ENCODE data around the gene PRLR. TPM values are rescaled to one million over a fixed set of nuclear protein-coding genes. Genes with fewer than 3 reads are reported as not detected.

Gene PRLR
- total and polyA plus RNA-seq, 4 donors = 3.5 to 44.5 (median 14.3) TPM

- no peaks in the 10 kb centered on the region for H3K9me3 ChIP-seq (ENCODE audit: control insufficient read depth in 4 of 4, low read length in 3 of 4)
- no peaks in the 10 kb centered on the region for H3K27me3 ChIP-seq (ENCODE audit: control insufficient read depth in 4 of 4, insufficient read depth in 4 of 4, low read length in 3 of 4)
- H3K36me3 ChIP-seq (ENCODE audit: control insufficient read depth in 4 of 4, insufficient read depth in 3 of 4, low read depth in 1 of 4, low read length in 3 of 4) = no peaks in the 10 kb centered on the region
- no peak overlapping the region for H3K27ac ChIP-seq (ENCODE audit: low read depth in 1 of 2, low read length in 2 of 2)
- 74% methylated on average over 1 of the region's 1 CpG for WGBS
- H3K4me3 ChIP-seq (ENCODE audit: low read depth in 1 of 3, low read length in 3 of 3) = no peak overlapping the region
- H3K4me1 ChIP-seq (ENCODE audit: control insufficient read depth in 4 of 4, insufficient read depth in 4 of 4, low read length in 3 of 4) = peaks cover 0 to 42% (median 33%) of the 10 kb centered on the region in 4 donors
- TF ChIP-seq RAD21 (IDR thresholded peaks at IDR 0.05) (no peak), MAX (IDR thresholded peaks at IDR 0.05) (no peak), JUND (IDR thresholded peaks at IDR 0.05) (no peak), SP1 (IDR thresholded peaks at IDR 0.05) (no peak), NR2F2 (IDR thresholded peaks at IDR 0.05) (no peak), FOXA1 (IDR thresholded peaks at IDR 0.05) (no peak), REST (IDR thresholded peaks at IDR 0.05) (no peak), YY1 (IDR thresholded peaks at IDR 0.05) (no peak), CTCF (IDR thresholded peaks at IDR 0.05; ENCODE audit: low read depth, low read length, missing input control) (no peak), ZBTB33 (IDR thresholded peaks at IDR 0.05) (no peak), GABPA (IDR thresholded peaks at IDR 0.05 in 1 of 2, conservative IDR thresholded peaks at IDR 0.05 in 1 of 2) (no peak), FOXA2 (IDR thresholded peaks at IDR 0.05) (no peak), HNF4G (IDR thresholded peaks at IDR 0.05) (no peak), RXRA (IDR thresholded peaks at IDR 0.05) (no peak), TAF1 (conservative IDR thresholded peaks at IDR 0.05) (no peak), EGR1 (IDR thresholded peaks at IDR 0.05; ENCODE audit: low read depth in 2 of 2) (no peak), ATF3 (IDR thresholded peaks at IDR 0.05) (no peak)
- DNase-seq (ENCODE audit: low spot score) = no peak
- no peak overlapping the region for H3K9ac ChIP-seq (ENCODE audit: low read depth in 1 of 2, low read length in 2 of 2)
These were observed 103.3 kb downstream of the PRLR start for GRCh38 chr5:35127006-35127405.

GRCh38 chr5:35125746-35126145, 104.5 kb downstream of the PRLR start:
- Histone ChIP-seq H3K9me3 (ENCODE audit: control insufficient read depth in 4 of 4, low read length in 3 of 4) (no peaks in the 10 kb centered on the region), H3K4me3 (ENCODE audit: low read depth in 1 of 3, low read length in 3 of 3) (no peak overlapping the region), H3K27me3 (ENCODE audit: control insufficient read depth in 4 of 4, insufficient read depth in 4 of 4, low read length in 3 of 4) (no peaks in the 10 kb centered on the region), H3K9ac (ENCODE audit: low read depth in 1 of 2, low read length in 2 of 2) (no peak overlapping the region), H3K27ac (ENCODE audit: low read depth in 1 of 2, low read length in 2 of 2) (no peak overlapping the region), H3K4me1 (ENCODE audit: control insufficient read depth in 4 of 4, insufficient read depth in 4 of 4, low read length in 3 of 4) (peaks cover 3 to 47% (median 33%) of the 10 kb centered on the region in 4 donors), H3K36me3 (ENCODE audit: control insufficient read depth in 4 of 4, insufficient read depth in 3 of 4, low read depth in 1 of 4, low read length in 3 of 4) (no peaks in the 10 kb centered on the region)
- no peak for DNase-seq (ENCODE audit: low spot score)
- 52% methylated on average over 2 of the region's 2 CpGs for WGBS
- no peak for TF ChIP-seq FOXA1 (IDR thresholded peaks at IDR 0.05)
- no peak for TF ChIP-seq FOXA2 (IDR thresholded peaks at IDR 0.05)
- peak; percentile 9 for TF ChIP-seq MAX (IDR thresholded peaks at IDR 0.05)
- TF ChIP-seq YY1 (IDR thresholded peaks at IDR 0.05) = no peak
- TF ChIP-seq REST (IDR thresholded peaks at IDR 0.05) = no peak
- TF ChIP-seq GABPA (IDR thresholded peaks at IDR 0.05 in 1 of 2, conservative IDR thresholded peaks at IDR 0.05 in 1 of 2) = no peak
- TF ChIP-seq HNF4A (conservative IDR thresholded peaks at IDR 0.05) = peak; percentile 43 to 58
- no peak for TF ChIP-seq CTCF (IDR thresholded peaks at IDR 0.05; ENCODE audit: low read depth, low read length, missing input control)

Measured in liver (tissue), 9 donors.